GM12872 (cell line): Measurements from ENCODE around the gene PRRT4.

ENCODE experiments used
- CTCF ChIP-seq: IDR thresholded peaks from 3 replicates; pipeline ENCODE4 v1.5.1; 2011; ENCODE audit warnings: low read depth, mild to moderate bottlenecking, low read length, moderate library complexity; ENCODE audit not compliant: insufficient read depth

PRRT4 gene

GRCh38 chr7:128366300-128366699 lies 4.8 kb upstream of the PRRT4 start:
- TF ChIP-seq CTCF, result no peak

DNA sequence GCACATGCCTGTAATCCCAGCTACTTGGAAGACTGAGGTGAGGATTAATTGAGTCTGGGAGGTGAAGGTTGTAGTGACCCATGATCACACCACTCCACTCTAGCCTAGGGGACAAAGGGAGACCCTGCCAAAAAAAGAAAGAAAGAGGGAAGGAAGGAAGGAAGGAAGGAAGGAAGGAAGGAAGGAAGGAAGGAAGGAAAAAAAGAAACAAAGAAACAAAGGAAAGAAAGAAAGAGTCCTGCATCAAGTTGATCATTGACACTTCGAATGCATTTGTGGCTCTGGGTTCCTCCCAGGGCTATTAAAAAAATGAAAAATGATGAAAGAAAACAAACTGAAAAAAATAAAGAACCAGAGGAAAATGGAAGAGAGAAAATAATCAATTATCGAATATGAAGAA lies 3.9 kb upstream of the PRRT4 start:
- no peak for TF ChIP-seq CTCF

DNA sequence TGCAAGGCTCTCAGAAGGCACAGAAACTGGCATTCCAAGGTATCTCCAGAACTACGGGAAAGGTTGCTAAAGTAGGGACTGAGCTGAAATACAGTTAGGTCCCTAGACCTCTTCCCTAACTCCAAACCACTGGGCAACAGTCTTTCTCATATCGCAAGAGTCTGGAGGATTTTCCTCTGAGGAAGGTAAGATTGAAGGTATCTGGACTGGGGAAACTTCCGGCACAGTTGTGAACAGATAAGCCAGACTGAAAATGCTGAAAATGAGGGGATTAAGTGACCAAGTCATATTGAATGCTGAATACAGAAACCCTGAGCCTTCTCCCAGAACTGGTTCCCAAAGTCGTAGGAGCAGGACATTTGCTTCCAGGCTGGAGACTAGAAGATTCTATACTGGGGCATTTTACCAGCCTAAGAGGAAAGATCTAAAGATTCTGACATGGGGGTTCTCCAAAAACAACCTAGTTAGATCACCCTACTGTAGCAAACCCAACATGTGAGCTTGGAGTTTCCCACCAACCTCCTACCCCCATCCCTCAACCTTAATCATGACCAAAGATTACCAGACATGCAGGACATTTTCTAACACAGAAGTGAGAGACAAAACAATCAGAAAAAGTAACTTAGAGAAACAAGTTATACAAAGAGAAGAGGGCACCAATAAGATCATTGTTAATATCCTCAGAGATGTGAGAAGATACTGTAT lies 2.8 kb upstream of the PRRT4 start:
- TF ChIP-seq CTCF, result no peak

DNA sequence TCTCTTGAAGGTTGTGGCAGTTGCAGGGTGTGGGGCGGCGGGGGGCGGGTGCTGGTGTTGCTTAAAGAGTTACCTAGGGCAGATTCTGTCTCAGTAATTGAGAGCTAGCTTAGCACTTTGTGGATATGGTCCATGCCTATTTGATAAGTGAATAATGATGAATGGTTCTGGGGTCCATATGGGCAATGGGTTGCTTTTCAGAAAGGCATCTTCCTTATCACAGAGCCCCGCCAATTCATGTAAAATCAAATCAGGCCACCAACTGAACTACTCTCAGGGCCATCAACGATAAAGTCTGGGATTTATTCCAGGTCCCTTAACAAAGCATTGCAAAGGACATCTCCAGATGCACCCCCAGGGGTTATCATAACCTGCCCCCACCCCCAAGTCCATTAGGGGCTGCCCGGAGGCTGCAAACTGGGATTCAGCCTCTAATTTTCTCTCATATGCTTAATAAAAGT lies 1.8 kb upstream of the PRRT4 start:
- no peak for TF ChIP-seq CTCF

GRCh38 chr7:128362670-128363069 lies 1.2 kb upstream of the PRRT4 start:
- TF ChIP-seq CTCF, result no peak

- no peak for TF ChIP-seq CTCF
These were observed 1.2 kb downstream of the PRRT4 start for GRCh38 chr7:128360359-128360678.

DNA sequence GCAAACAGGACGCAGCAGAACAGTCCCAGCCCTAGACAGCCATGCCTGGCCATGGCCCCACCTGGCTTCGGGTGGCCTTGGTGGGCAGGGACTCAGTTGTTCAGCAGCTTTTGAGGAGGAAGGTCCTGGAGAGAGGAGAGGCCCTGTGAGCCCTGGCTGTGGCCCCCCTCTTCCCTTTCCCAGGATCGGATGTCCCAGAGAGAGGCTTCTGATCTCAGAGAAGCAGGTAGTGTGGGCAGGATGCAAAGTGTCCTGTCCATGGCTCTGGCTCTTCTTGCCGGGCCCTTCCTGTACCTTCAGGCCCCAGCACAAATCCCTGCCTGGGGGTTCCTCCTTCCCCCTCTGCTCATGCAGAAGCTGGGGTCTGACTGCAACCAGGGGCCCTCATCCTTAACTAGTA lies 1.6 kb downstream of the PRRT4 start:
- no peak for TF ChIP-seq CTCF

DNA sequence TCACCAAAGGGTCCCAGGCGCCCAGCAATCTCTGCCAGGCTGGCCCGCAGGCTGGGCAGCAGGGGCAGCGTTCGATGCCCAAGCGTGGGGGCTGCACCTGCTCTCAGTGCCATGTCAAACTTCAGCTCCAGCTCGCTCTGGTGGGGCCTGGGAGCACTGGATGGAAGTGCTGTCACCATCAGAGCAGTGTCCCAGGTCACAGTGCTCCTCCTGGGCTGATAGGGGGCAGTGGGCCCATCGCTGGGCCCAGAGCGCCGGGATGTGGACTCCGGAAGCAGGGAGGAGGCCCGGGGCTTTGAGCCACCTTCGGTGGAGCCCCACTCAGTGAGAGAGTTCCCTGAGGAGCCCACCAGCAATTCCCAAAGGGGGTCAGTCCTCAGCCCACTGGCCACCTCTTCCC lies 2.2 kb downstream of the PRRT4 start:
- no peak for TF ChIP-seq CTCF
